HG03565 (cell line): ENCODE results near the gene RSL1D1.

Experiments used
- ATAC-seq: cut with Tn5 transposase; IDR thresholded peaks from one replicate; pipeline ENCODE4 v1.9.1; 2021; ENCODE audit warnings: mild to moderate bottlenecking, moderate library complexity; ENCODE audit not compliant: unreplicated experiment

RSL1D1 gene

DNA sequence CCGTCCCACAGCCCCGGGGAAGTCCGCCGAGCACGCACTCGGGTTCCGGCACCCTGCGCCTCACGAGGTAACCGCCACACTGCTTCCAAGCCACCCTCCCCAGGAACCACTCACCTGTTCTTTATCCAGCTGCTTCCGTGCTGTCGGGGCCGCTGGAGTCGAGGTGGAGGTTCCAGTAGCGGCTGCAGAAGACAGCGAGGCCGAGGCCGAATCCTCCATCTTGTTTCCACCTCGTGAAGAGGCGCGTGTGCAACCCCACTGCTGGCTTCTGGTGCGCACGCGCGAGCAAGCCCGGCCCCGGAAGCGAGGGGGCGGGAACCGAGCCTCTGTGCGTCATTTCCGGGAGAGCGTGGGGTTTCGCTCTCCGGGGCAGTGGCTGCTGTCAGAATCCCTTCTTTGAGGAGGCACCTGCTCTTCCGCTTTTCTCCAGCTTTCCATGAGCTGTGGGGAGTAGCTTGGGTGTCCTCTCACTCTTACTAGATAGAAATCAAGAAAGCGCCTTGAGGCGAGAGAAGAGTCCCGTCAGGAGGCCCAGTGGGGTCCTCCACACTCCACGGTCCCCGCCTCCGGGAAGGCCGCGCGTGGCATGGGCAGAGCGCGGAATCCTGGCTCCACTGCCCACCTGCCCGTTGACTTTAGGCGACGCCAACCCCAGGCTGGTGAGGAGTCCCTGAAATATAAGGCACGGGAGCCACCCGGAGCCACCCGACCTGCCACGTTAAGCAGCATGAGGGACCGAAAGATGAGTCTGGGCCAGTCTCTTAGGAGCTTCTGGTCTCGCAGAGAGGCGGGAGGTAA is at the start of gene RSL1D1:
RSL1D1 (minus strand) TSS at position 249 of the 798 bp plus-strand sequence; CDS start at position 219, 30 bp downstream.
- peak; percentile 78 for ATAC-seq

- no peak for ATAC-seq
These were observed 49.7 kb upstream of the RSL1D1 start for GRCh38 chr16:11901091-11901490.

DNA sequence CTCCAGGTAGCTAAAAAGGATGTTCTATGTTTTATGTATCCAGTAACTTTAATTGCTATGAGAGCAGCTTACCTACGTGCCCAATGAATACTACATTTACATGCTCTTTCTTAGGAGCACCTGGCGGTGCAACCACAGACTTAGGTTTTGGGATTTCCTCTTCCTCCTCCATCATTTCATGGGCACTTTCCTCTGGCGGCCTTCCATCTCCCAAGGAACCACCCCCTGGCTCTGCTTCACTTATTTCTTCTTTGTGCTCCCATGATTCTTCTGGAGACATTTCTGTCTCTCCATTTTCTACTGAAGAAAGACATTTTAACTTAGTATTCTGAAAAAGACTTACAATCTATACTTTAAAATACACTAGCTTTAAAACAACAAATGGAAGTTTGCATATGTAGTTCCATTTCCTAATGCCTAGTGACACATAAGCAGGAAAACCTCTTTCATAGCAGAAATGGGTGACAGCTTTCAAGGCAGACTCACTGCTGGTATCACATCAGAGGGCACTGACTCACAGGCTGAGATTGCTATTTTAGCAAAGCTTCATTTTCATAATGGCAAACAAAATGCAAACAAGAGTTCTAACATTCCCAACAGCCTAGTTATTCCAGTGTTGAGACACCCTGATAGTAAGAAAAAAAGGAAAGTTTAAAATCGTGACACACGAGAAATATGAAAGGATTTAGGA is 45.3 kb upstream of the RSL1D1 start:
- no peak for ATAC-seq

GRCh38 chr16:11893571-11893970 is 42.2 kb upstream of the RSL1D1 start:
- ATAC-seq: no peak

DNA sequence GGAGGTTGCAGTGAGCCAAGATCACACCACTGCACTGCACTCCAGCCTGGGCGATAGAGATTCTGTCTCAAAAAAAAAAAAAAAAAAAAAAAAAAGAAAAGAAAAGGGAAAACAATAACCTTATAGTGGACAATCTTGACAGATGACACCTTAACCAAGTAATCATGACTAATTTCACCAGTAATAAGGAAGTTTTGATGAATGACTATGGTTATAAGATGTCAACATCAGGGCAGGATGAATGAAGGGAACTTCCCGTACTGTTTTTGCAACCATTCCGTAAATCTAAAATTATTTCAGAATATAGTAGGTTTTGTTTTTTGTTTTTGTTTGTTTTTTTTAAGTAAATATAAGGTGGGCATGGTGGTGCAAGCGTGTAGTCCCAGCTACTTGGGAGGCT is 41.4 kb upstream of the RSL1D1 start:
- no peak for ATAC-seq

- no peak for ATAC-seq
These were observed 39.1 kb upstream of the RSL1D1 start for GRCh38 chr16:11890231-11890965.

DNA sequence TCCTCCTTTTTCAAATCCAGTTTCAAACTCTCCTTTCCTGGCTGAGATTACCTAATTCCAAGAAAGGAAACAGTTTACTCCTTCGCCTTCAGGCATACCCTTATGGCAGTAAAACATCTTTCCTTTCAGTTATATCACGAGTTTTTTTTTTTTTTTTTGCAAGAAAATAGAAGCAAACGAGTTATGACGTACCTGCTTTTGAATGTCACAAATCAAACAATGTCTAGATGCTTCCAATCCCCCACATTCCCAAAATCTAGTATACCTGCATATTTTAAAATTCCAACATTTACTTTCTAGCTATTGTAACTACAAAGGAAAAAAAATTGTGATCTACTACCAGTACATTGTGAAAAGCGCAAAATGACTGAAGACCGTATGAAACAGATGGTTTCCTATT is 35.5 kb upstream of the RSL1D1 start:
- no peak for ATAC-seq

GRCh38 chr16:11884035-11884434 is 32.7 kb upstream of the RSL1D1 start:
- ATAC-seq: no peak

GRCh38 chr16:11880007-11880406 is 28.7 kb upstream of the RSL1D1 start:
- ATAC-seq: no peak

DNA sequence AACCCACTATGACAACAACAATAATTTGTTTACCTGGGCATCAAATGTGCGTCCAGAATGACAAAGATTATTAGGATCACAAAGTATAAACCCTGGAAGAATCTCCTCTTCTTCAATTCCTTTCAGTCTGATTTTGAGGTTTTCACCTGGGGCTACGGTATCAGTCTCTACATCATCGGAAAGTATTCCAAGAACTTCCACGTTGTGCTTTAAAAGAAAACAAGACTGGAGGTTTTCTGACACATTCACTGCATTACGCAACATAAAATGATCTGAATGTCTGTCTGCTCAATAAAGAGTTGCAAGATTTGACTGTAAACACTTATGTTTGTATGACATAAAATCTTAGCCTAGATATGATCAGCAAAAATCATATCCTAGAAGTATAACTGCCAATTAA is 26.0 kb upstream of the RSL1D1 start:
- no peak for ATAC-seq

- ATAC-seq: no peak
These were observed 25.0 kb upstream of the RSL1D1 start for GRCh38 chr16:11876306-11876705.

DNA sequence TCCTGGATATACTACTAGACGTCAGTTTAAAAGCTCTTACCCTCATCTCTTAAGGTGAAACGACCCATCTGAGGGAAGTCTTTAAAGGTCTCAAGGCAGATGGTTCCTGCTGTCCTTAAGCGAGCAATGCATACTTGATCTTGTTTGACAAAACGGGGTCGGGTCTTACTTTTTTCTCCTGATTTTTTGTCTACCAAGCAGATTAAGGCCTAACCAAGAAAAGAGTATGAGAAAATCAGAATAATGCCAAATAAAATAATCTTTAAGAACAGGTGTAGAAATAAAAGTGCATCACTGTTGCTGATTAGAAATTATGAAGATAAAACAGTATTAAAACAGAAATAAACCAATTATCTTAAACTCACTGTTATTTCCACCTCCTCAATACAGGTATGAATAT is 24.4 kb upstream of the RSL1D1 start:
- no peak for ATAC-seq

- no peak for ATAC-seq
These were observed 19.9 kb upstream of the RSL1D1 start for GRCh38 chr16:11871193-11871592.

- ATAC-seq: no peak
These were observed 19.1 kb upstream of the RSL1D1 start for GRCh38 chr16:11870399-11870798.

GRCh38 chr16:11869353-11870228 is 18.2 kb upstream of the RSL1D1 start:
- ATAC-seq: no peak

- no peak for ATAC-seq
These were observed 17.2 kb upstream of the RSL1D1 start for GRCh38 chr16:11868412-11868980.

DNA sequence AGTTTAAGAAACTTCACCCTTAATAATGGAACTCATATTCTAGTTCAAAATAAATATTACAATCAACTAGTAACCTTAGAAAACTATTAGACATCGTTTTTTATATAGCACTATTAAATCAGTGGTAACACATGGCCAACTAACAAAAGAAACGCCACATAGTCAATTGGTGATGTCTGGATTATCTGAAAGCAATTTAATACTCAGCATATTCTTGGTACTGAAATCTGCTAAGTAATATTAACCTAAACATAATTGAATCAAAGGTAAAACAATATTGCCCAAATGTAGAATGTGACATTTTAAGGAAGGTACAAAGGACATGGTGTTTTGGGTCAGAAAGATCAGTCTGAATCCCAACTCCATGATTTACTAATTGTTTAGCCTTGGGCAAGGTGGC is 11.1 kb upstream of the RSL1D1 start:
- no peak for ATAC-seq

GRCh38 chr16:11857161-11857560 is 5.8 kb upstream of the RSL1D1 start:
- ATAC-seq: no peak

DNA sequence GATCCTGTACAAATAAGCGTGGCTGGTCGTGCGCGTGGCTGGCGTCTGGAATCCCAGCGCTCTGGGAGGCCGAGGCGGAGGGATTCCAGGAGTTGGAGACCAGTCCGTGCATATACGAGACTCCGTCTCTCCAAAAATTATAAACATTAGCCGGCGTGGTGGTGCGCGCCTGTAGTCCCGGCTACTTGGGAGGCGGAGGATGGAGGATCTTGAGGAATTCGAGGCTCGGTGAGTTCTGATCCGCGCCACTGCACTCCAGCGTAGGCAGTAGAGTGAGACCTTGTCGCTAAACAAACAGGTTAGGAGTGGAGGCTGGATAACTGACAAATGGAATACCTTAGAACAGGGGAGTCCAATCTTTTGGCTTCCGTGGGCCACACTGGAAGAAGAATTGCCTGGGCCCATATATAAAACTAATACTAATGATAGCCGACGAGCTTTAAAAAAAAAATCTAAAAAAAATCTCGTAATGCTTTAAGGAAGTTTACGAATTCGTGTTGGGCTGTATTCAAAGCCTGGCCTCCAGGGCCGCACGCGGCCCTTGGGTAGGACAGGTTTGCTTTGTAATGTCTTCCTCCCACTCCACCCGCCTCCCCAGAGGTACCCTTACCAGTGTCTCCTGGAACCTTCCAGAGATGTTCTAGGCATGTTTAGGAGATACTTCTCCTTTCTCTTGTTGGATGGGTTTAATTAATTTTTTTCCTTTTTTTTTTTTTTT is 909 bp upstream of the RSL1D1 start:
- no peak for ATAC-seq

DNA sequence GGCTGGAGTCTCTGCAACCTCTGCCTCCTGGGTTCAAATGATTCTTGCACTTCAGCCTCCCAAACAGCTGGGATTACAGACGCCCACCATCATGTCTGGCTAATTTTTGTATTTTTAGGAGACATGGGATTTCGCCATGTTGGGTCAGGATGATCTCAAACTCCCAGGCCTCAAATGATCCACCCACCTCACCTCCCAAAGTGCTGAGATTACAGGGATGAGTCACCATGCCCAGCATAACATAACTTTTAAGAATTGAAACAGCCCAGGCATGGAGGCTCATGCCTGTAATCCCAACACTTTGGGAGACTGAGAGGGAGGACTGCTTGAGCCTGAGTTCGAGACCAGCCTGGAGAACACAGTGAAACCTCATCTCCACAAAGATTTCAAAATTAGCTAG is 2.5 kb downstream of the RSL1D1 start:
- ATAC-seq: no peak
